ENCODE results near the gene LGALS4.

The LGALS4 gene

GRCh38 chr19:38852231-38853044, 39.7 kb upstream of the LGALS4 start:
- TF ChIP-seq FOXP2 (optimal IDR thresholded peaks at IDR 0.05; ENCODE audit: borderline replicate concordance, extremely low read depth, extremely low read length, insufficient read depth) (no peak), POLR2AphosphoS5 (IDR thresholded peaks at IDR 0.05; ENCODE audit: low read depth, low read length) (peak; percentile 20; the same call in 1 of the 2 replicates)

GRCh38 chr19:38851622-38852230, 39.0 kb upstream of the LGALS4 start:
- TF ChIP-seq SIN3A (IDR thresholded peaks at IDR 0.05; ENCODE audit: borderline replicate concordance, insufficient read depth, low read length): no peak
- TF ChIP-seq REST (IDR thresholded peaks at IDR 0.05; ENCODE audit: insufficient read depth in 1 of 2, low read depth in 2 of 2, low read length in 2 of 2): peak in 1 of 2 experiments; percentile 55; a peak in 1 of 4 replicates
- 0 out of 2 replicates have a peak, but pooled peaks have one; percentile 10 for TF ChIP-seq POLR2AphosphoS5 (IDR thresholded peaks at IDR 0.05; ENCODE audit: low read depth, low read length)
- TF ChIP-seq FOXP2 (optimal IDR thresholded peaks at IDR 0.05; ENCODE audit: borderline replicate concordance, extremely low read depth, extremely low read length, insufficient read depth): no peak
- TF ChIP-seq TAF1 (IDR thresholded peaks at IDR 0.05; ENCODE audit: borderline replicate concordance, insufficient read depth, low read length): no peak

GRCh38 chr19:38850976-38851621, 38.4 kb upstream of the LGALS4 start:
- TF ChIP-seq REST (IDR thresholded peaks at IDR 0.05; ENCODE audit: insufficient read depth in 1 of 2, low read depth in 2 of 2, low read length in 2 of 2) (no peak), FOXP2 (optimal IDR thresholded peaks at IDR 0.05; ENCODE audit: borderline replicate concordance, extremely low read depth, extremely low read length, insufficient read depth) (no peak), TAF1 (IDR thresholded peaks at IDR 0.05; ENCODE audit: borderline replicate concordance, insufficient read depth, low read length) (no peak), SIN3A (IDR thresholded peaks at IDR 0.05; ENCODE audit: borderline replicate concordance, insufficient read depth, low read length) (no peak), POLR2AphosphoS5 (IDR thresholded peaks at IDR 0.05; ENCODE audit: low read depth, low read length) (no peak; the same call in 1 of the 2 replicates)

- no peak for TF ChIP-seq REST (IDR thresholded peaks at IDR 0.05; ENCODE audit: insufficient read depth in 1 of 2, low read depth in 2 of 2, low read length in 2 of 2)
- peak; percentile 60; the same call in 1 of the 2 replicates for TF ChIP-seq TAF1 (IDR thresholded peaks at IDR 0.05; ENCODE audit: borderline replicate concordance, insufficient read depth, low read length)
- TF ChIP-seq POLR2AphosphoS5 (IDR thresholded peaks at IDR 0.05; ENCODE audit: low read depth, low read length): peak; percentile 79
Measured at GRCh38 chr19:38850436-38850975, 37.8 kb upstream of the LGALS4 start.

- peak; percentile 80 for TF ChIP-seq FOXP2 (optimal IDR thresholded peaks at IDR 0.05; ENCODE audit: borderline replicate concordance, extremely low read depth, extremely low read length, insufficient read depth)
- TF ChIP-seq TAF1 (IDR thresholded peaks at IDR 0.05; ENCODE audit: borderline replicate concordance, insufficient read depth, low read length): 0 out of 2 replicates have a peak, but pooled peaks have one; percentile 29
- no peak for TF ChIP-seq REST (IDR thresholded peaks at IDR 0.05; ENCODE audit: insufficient read depth in 1 of 2, low read depth in 2 of 2, low read length in 2 of 2)
- TF ChIP-seq SIN3A (IDR thresholded peaks at IDR 0.05; ENCODE audit: borderline replicate concordance, insufficient read depth, low read length): no peak
- peak; percentile 53; the same call in 1 of the 2 replicates for TF ChIP-seq POLR2AphosphoS5 (IDR thresholded peaks at IDR 0.05; ENCODE audit: low read depth, low read length)
Measured at GRCh38 chr19:38849860-38850435, 37.2 kb upstream of the LGALS4 start, which contains the start of gene HNRNPL. Gene HNRNPL (minus strand): TSS chr19:38849986. CDS start chr19:38849966, 20 bp downstream.
